GM12878 (cell line): ENCODE data around the gene NPC1. TPM values are rescaled to one million over a fixed set of nuclear protein-coding genes. Genes with fewer than 3 reads are reported as not detected.

ENCODE experiments used
- ATAC-seq: fragments of 200-7000 bp; cut with Tn5 transposase; 3 replicates; pipeline ENCODE4 v1.9.1; 2020; ENCODE audit warnings: mild to moderate bottlenecking, moderate library complexity
- BruUV-seq: library from RNA; stranded (reverse); fragments of 400-500 nt; replicated peaks from 2 replicates; lab custom pipeline; 2021; lab: Mats Ljungman, UMichigan
- CTCF ChIA-PET: fragments of 300-600 bp; sonication (Branson Sonifier 250); formaldehyde crosslinking; extraction: SDS; loops from one replicate; lab custom pipeline; 2021; ENCODE audit warnings: inconsistent platforms; lab: Yijun Ruan, JAX
- POLR2A ChIA-PET: fragments of 350-600 bp; formaldehyde crosslinking; extraction: SDS; loops from one replicate; lab custom pipeline; 2021; ENCODE audit warnings: inconsistent platforms; lab: Charles Lee
- RAD21 ChIA-PET: fragments of 300-600 bp; sonication (Branson Sonifier 250); formaldehyde crosslinking; loops from one replicate; lab custom pipeline; 2023; ENCODE audit warnings: antibody characterized with exemption; ENCODE audit not compliant: unreplicated experiment; lab: Charles Lee
- SMC1A ChIA-PET: fragments of 300-600 bp; sonication (Branson Sonifier 250); formaldehyde crosslinking; loops from one replicate; lab custom pipeline; 2023; ENCODE audit not compliant: unreplicated experiment, uncharacterized antibody; lab: Charles Lee
- DNase-seq: peaks from one replicate; pipeline ENCODE4 v3.0.0-alpha.2; 2011; ENCODE audit warnings: low read depth, low spot score
- FAIRE-seq: peaks from 3 replicates; lab custom pipeline; 2011; peaks lifted over from hg19 to GRCh38; lab: Jason Lieb, UNC
- H2AFZ ChIP-seq: 2 replicates; pipeline ENCODE4 v1.6.0; 2011; ENCODE audit warnings: low read depth, low read length, control low read depth; ENCODE audit not compliant: control insufficient read depth
- H3K27ac ChIP-seq: 2 replicates; pipeline ENCODE4 v1.5.1; 2011; ENCODE audit warnings: control low read depth; ENCODE audit not compliant: control insufficient read depth, insufficient read depth
- H3K27me3 ChIP-seq, 2 experiments: replicated peaks in 1 of 2; 2 replicates each; pipeline versions ENCODE4 v1.6.0 to v1.6.1; 2011; ENCODE audit warnings: low read length in 1 of 2; ENCODE audit not compliant: control insufficient read depth in 2 of 2, insufficient read depth in 2 of 2
- H3K36me3 ChIP-seq, 2 experiments: 2 replicates each; pipeline ENCODE4 v1.5.1; 2011; ENCODE audit warnings: low read length in 1 of 2; ENCODE audit not compliant: control insufficient read depth in 2 of 2, insufficient read depth in 2 of 2
- H3K4me1 ChIP-seq: 2 replicates; pipeline ENCODE4 v1.6.1; 2011; ENCODE audit warnings: mild to moderate bottlenecking, low read length, moderate library complexity, mixed read lengths; ENCODE audit not compliant: control insufficient read depth, insufficient read depth
- H3K4me2 ChIP-seq: 2 replicates; pipeline ENCODE4 v1.6.0; 2011; ENCODE audit warnings: control low read depth; ENCODE audit not compliant: control insufficient read depth, insufficient read depth
- H3K4me3 ChIP-seq: fragments of 200-600 bp; sonication (generic); 2 replicates; pipeline ENCODE4 v1.5.1; 2016
- H3K79me2 ChIP-seq: 2 replicates; pipeline ENCODE4 v1.6.0; 2011; ENCODE audit warnings: low read length; ENCODE audit not compliant: control insufficient read depth, insufficient read depth
- H3K9ac ChIP-seq: 2 replicates; pipeline ENCODE4 v1.8.0; 2011; ENCODE audit warnings: low read length, control low read depth, mixed read lengths; ENCODE audit not compliant: control insufficient read depth, insufficient read depth
- H3K9me3 ChIP-seq: replicated peaks from 3 replicates; pipeline ENCODE4 v1.5.1; 2011; ENCODE audit warnings: mild to moderate bottlenecking, low read length; ENCODE audit not compliant: control insufficient read depth, insufficient read depth
- H4K20me1 ChIP-seq: 2 replicates; pipeline ENCODE4 v1.6.0; 2011; ENCODE audit not compliant: control insufficient read depth, insufficient read depth
- ATF7 ChIP-seq: fragments of 450-650 bp; IDR thresholded peaks from 2 replicates; pipeline ENCODE4 v1.6.1; 2016; ENCODE audit warnings: low read depth, mild to moderate bottlenecking
- IKZF2 ChIP-seq, 2 experiments: fragments of 450-650 bp; IDR thresholded peaks; 2 replicates each; pipeline ENCODE4 v1.6.1; 2017; ENCODE audit warnings: mild to moderate bottlenecking in 2 of 2, moderate library complexity in 2 of 2
- MEF2B ChIP-seq: fragments of 450-650 bp; IDR thresholded peaks from 2 replicates; pipeline ENCODE4 v1.6.1; 2018; ENCODE audit warnings: mild to moderate bottlenecking, moderate library complexity; ENCODE audit not compliant: partially characterized antibody, poor library complexity, severe bottlenecking
- MXI1 ChIP-seq: fragments of 150-350 bp; IDR thresholded peaks from 2 replicates; pipeline ENCODE4 v1.6.1; 2011; ENCODE audit warnings: low read depth, mild to moderate bottlenecking, inconsistent platforms, low read length, improper control_type of control experiment
- POLR2A ChIP-seq: IDR thresholded peaks from 2 replicates; pipeline ENCODE4 v1.6.1; 2011; ENCODE audit warnings: low read depth, mild to moderate bottlenecking, low read length
- ZNF592 ChIP-seq: fragments of 450-650 bp; IDR thresholded peaks from 2 replicates; pipeline ENCODE4 v1.6.1; 2017; ENCODE audit warnings: mild to moderate bottlenecking, moderate library complexity
- WGBS: methylation state at CpG from one replicate; pipeline ENCODE4 v1.1.6; 2016; ENCODE audit warnings: low lambda C conversion rate; ENCODE audit not compliant: insufficient replicate concordance, insufficient coverage; ENCODE audit errors: missing lambda C conversion rate; 5-methylcytosine and 5-hydroxymethylcytosine counted together
- in situ Hi-C: fragments of 300-500 bp; cut with MboI; formaldehyde crosslinking; loops from 9 replicates; pipeline ENCODE4 v1.14.3; 2018; ENCODE audit warnings: mixed read lengths
- intact Hi-C: fragments of 100-400 bp; cut with micrococcal nuclease; formaldehyde crosslinking; loops from one replicate; pipeline ENCODE4 v1.14.2; 2022; ENCODE audit not compliant: unreplicated experiment
- polyA plus RNA-seq, 11 experiments: library from polyadenylated mRNA; depleted of rRNA in 4 of 11; unstranded in 6 of 11; stranded (reverse) in 5 of 11; fragments of >200 nt; fragmentation: Nextera tagmentation in 4 of 11; fragmentation: Illumina TruSeq in 1 of 11; extraction: Ambion mirVana in 4 of 11; extraction: Trizol in 1 of 11; gene quantifications; 1 replicate in 1 of 11; 2 replicates in 10 of 11; pipeline versions ENCODE4 v1.2.1 to v1.2.3, GENCODE V29; 2011 to 2016; ENCODE audit warnings: inconsistent platforms in 2 of 11, missing spikeins in 2 of 11, low read depth in 1 of 11
- total RNA-seq, 4 experiments: library from RNA; depleted of rRNA in 3 of 4; stranded (reverse); fragments of >200 nt in 3 of 4; fragmentation: Illumina TruSeq in 1 of 4; extraction: Trizol in 1 of 4; gene quantifications; 2 replicates each; pipeline versions ENCODE4 v1.2.1 to v1.2.3, GENCODE V29; 2013 to 2021
- TF ChIP-seq, protein P1 (sequence below): fragments of 450-650 bp; IDR thresholded peaks from 2 replicates; pipeline ENCODE4 v1.6.1; 2014; ENCODE audit warnings: mild to moderate bottlenecking

The NPC1 gene
- total and polyA plus RNA-seq, 10 of the 15 experiments (the other 5 are each of a cell fraction or from before 2014, with no cell fraction given) = 10.1 to 45.2 (median 19.4) TPM

DNA sequence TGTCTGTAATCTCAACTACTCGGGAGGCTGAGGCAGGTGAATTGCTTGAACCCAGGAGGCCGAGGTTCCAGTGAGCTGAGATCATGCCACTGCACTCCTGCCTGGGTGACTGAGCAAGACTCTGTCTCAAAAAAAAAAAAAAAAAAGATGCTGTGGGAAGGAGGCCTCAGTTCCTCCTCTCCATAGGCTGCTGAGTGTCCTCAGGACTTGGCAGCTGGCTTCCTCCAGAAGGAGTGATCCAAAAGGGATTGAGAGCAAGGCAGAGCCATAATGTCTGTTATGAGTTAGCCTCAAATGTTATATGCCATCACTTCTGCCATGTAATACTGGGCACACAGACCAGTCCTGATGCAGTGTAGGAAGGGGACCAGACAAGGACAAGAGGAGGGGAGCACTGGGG lies 6.6 kb upstream of the NPC1 start:
- ChIA-PET CTCF (no interaction called here), RAD21 (interaction anchor here (0.6 kb wide), 1 partner anchor 151 kb away, joined by 4 read pairs; no protein-coding TSS in a partner anchor), POLR2A (interaction anchor here (0.6 to 0.7 kb wide), 2 partner anchors 147 to 258 kb away, joined by 6 read pairs; no protein-coding TSS in a partner anchor), SMC1A (no interaction called here)
- 65% methylated on average over 2 of the region's 2 CpGs for WGBS
- TF ChIP-seq MXI1 = no peak
- TF ChIP-seq, protein P1, sequence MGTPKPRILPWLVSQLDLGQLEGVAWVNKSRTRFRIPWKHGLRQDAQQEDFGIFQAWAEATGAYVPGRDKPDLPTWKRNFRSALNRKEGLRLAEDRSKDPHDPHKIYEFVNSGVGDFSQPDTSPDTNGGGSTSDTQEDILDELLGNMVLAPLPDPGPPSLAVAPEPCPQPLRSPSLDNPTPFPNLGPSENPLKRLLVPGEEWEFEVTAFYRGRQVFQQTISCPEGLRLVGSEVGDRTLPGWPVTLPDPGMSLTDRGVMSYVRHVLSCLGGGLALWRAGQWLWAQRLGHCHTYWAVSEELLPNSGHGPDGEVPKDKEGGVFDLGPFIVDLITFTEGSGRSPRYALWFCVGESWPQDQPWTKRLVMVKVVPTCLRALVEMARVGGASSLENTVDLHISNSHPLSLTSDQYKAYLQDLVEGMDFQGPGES = no peak
- no peak for TF ChIP-seq POLR2A
- no peak for TF ChIP-seq IKZF2 (IDR thresholded peaks at IDR 0.05)
- TF ChIP-seq MEF2B = no peak
- no peak for TF ChIP-seq ZNF592
- TF ChIP-seq ATF7 = no peak
- Histone ChIP-seq H3K27ac (no peak overlapping the region), H4K20me1 (no peaks in the 10 kb centered on the region), H2AFZ (no peak overlapping the region), H3K9me3 (no peaks in the 10 kb centered on the region), H3K4me3 (no peak overlapping the region), H3K4me2 (no peak overlapping the region), H3K27me3 (no peaks in the 10 kb centered on the region), H3K4me1 (no peaks in the 10 kb centered on the region), H3K79me2 (no peaks in the 10 kb centered on the region), H3K36me3 (no peaks in the 10 kb centered on the region), H3K9ac (no peak overlapping the region)
- ATAC-seq = no peak
- no TSS peak for BruUV-seq
- no peak for DNase-seq
- in situ Hi-C loops (no loop called here), intact Hi-C loops (no loop called here)
- no peak for FAIRE-seq
